ENCODE data around the gene NCAM2.

Gene NCAM2

DNA sequence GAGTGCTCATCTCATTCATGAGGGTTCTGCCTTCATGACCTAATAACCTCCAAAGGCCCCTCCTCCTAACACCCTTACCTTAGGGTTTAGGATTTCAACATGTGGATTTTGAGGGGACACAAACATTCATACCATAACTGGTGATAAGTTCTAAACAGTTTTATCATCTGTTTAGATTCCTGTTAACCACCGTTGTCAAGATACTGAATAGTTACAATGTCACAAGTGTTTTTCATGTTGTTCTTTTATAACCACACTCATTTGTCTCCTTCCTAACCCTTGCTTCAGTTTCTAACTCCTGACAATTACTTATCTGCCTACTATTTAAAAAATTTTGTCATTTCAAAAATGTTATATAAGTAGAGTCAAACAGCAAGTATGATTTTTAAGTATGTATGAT is 86.0 kb downstream of the NCAM2 start:
- H3K9ac ChIP-seq (ENCODE audit: low read length in 5 of 5): no peak overlapping the region
- H3K4me3 ChIP-seq (ENCODE audit: low read depth in 1 of 5, low read length in 5 of 5): no peak overlapping the region
- H3K4me1 ChIP-seq (ENCODE audit: control insufficient read depth in 5 of 5, insufficient read depth in 5 of 5, low read length in 5 of 5): no peaks in the 10 kb centered on the region
- no peaks in the 10 kb centered on the region for H3K9me3 ChIP-seq (ENCODE audit: control insufficient read depth in 5 of 5, low read length in 5 of 5)
- no peak overlapping the region for H3K27ac ChIP-seq (ENCODE audit: low read depth, low read length)
- H3K36me3 ChIP-seq (ENCODE audit: control insufficient read depth in 5 of 5, insufficient read depth in 5 of 5, low read length in 5 of 5): no peaks in the 10 kb centered on the region
- no peaks in the 10 kb centered on the region for H3K27me3 ChIP-seq (ENCODE audit: control insufficient read depth in 5 of 5, insufficient read depth in 4 of 5, low read length in 5 of 5)

DNA sequence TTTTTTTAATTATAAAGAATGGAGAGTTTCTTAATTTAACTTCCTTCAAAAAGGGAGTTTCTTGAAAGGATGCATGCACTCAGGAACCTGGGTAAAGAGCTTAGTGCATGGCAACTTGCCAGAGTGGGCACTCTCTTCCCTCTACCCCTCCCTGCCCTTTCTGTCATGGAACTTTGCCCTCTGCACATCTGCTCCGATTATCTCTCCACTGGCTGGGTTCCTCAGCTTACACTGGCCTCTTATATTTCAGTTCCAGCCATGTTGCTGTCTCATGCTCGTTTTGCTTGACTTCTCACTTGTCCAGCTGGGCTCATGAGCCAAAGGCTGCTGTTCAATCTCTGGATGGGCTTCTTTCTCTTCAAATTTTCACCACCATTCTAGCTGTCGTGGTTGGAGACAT is 87.0 kb downstream of the NCAM2 start:
- no peaks in the 10 kb centered on the region for H3K27me3 ChIP-seq (ENCODE audit: control insufficient read depth in 5 of 5, insufficient read depth in 4 of 5, low read length in 5 of 5)
- no peak overlapping the region for H3K9ac ChIP-seq (ENCODE audit: low read length in 5 of 5)
- H3K4me3 ChIP-seq (ENCODE audit: low read depth in 1 of 5, low read length in 5 of 5): no peak overlapping the region
- H3K27ac ChIP-seq (ENCODE audit: low read depth, low read length): no peak overlapping the region
- no peaks in the 10 kb centered on the region for H3K9me3 ChIP-seq (ENCODE audit: control insufficient read depth in 5 of 5, low read length in 5 of 5)
- no peaks in the 10 kb centered on the region for H3K4me1 ChIP-seq (ENCODE audit: control insufficient read depth in 5 of 5, insufficient read depth in 5 of 5, low read length in 5 of 5)
- no peaks in the 10 kb centered on the region for H3K36me3 ChIP-seq (ENCODE audit: control insufficient read depth in 5 of 5, insufficient read depth in 5 of 5, low read length in 5 of 5)

DNA sequence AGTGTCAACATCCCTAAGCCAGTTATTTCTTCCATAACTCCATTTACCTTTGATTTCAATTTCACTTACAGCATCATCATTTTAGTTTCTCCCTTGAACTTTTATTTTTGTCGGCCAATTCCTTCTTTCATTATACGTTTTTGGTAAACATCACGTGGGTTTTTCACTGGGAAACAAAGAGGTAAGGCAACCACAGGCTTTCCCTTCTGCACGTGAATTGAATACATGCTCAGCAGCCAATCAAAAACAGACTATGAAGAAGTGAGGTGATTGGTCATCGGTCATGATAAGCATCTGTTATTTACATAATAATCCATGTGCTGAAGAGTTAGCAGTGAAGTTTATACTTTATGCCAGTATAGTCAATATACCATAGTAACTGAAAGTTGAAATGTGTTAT is 98.7 kb downstream of the NCAM2 start:
- no peak overlapping the region for H3K27ac ChIP-seq (ENCODE audit: low read depth, low read length)

DNA sequence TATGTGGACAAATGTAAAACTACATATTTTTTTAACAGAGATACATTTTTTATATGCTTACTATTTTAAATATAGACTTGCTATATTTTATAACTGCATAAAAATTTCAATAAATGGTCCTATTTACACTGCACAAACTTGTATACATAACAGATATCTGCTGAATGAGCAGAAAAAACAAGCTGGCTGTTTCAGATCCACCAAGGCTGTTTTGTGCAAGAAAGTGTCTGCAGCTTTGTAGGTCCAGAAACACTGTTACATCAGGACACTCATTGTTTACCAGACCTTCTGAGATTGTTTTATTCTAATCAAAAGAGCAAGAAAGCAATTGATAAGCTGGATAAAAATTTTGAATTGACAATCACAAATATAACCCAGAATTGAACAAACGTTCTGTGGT is 99.3 kb downstream of the NCAM2 start:
- Histone ChIP-seq H3K27me3 (ENCODE audit: control insufficient read depth in 5 of 5, insufficient read depth in 4 of 5, low read length in 5 of 5) (no peaks in the 10 kb centered on the region), H3K27ac (ENCODE audit: low read depth, low read length) (no peak overlapping the region), H3K4me1 (ENCODE audit: control insufficient read depth in 5 of 5, insufficient read depth in 5 of 5, low read length in 5 of 5) (no peaks in the 10 kb centered on the region), H3K4me3 (ENCODE audit: low read depth in 1 of 5, low read length in 5 of 5) (no peak overlapping the region), H3K9me3 (ENCODE audit: control insufficient read depth in 5 of 5, low read length in 5 of 5) (no peaks in the 10 kb centered on the region), H3K9ac (ENCODE audit: low read length in 5 of 5) (no peak overlapping the region), H3K36me3 (ENCODE audit: control insufficient read depth in 5 of 5, insufficient read depth in 5 of 5, low read length in 5 of 5) (no peaks in the 10 kb centered on the region)

More for the DNA sequence above, 98.7 kb downstream of the NCAM2 start:
- no peaks in the 10 kb centered on the region for H3K4me1 ChIP-seq (ENCODE audit: control insufficient read depth in 5 of 5, insufficient read depth in 5 of 5, low read length in 5 of 5)
- H3K9me3 ChIP-seq (ENCODE audit: control insufficient read depth in 5 of 5, low read length in 5 of 5): no peaks in the 10 kb centered on the region
- no peak overlapping the region for H3K4me3 ChIP-seq (ENCODE audit: low read depth in 1 of 5, low read length in 5 of 5)
- H3K27me3 ChIP-seq (ENCODE audit: control insufficient read depth in 5 of 5, insufficient read depth in 4 of 5, low read length in 5 of 5): no peaks in the 10 kb centered on the region
- no peak overlapping the region for H3K9ac ChIP-seq (ENCODE audit: low read length in 5 of 5)
- no peaks in the 10 kb centered on the region for H3K36me3 ChIP-seq (ENCODE audit: control insufficient read depth in 5 of 5, insufficient read depth in 5 of 5, low read length in 5 of 5)

DNA sequence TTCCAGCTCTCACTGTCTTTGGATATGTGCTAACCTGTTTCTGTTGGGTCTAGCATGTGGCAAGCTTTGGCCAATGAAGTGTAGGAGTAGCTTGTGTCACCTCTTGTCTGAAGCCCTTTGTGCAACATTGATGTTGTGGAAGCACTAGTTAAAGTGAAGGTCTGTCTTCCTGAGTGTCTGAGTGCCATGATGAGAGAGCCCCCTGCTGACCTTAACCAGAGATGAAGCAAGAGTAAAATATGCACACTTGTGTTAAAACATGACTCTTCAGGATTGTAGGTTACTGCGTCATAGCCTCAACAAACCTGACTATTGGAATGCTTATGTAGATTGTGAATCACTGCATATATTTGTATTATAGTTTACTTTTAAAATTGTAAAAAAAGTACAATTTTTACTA is 103.7 kb downstream of the NCAM2 start:
- Histone ChIP-seq H3K27ac (ENCODE audit: low read depth, low read length) (no peak overlapping the region), H3K27me3 (ENCODE audit: control insufficient read depth in 5 of 5, insufficient read depth in 4 of 5, low read length in 5 of 5) (no peaks in the 10 kb centered on the region), H3K36me3 (ENCODE audit: control insufficient read depth in 5 of 5, insufficient read depth in 5 of 5, low read length in 5 of 5) (no peaks in the 10 kb centered on the region), H3K4me1 (ENCODE audit: control insufficient read depth in 5 of 5, insufficient read depth in 5 of 5, low read length in 5 of 5) (no peaks in the 10 kb centered on the region), H3K9me3 (ENCODE audit: control insufficient read depth in 5 of 5, low read length in 5 of 5) (no peaks in the 10 kb centered on the region), H3K9ac (ENCODE audit: low read length in 5 of 5) (no peak overlapping the region), H3K4me3 (ENCODE audit: low read depth in 1 of 5, low read length in 5 of 5) (no peak overlapping the region)

DNA sequence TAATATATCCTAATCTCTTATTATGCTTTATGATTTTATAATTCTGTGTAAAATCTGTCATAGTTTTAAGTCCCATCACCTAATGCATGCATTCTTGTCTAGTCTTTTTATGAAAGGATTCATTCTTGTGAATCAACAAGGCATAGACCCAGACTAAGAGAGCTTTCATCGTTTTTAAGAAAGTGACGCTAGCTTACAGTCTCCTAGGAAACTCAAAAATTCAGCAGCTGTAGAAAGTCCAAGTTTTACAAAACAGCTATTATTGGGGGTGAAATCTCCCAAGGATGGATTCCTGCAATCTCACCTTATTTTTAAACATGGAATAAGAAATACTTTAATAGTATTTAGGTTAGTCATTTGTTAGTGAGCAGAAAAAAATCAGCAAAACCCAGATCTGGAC is 104.7 kb downstream of the NCAM2 start:
- Histone ChIP-seq H3K36me3 (ENCODE audit: control insufficient read depth in 5 of 5, insufficient read depth in 5 of 5, low read length in 5 of 5) (no peaks in the 10 kb centered on the region), H3K27ac (ENCODE audit: low read depth, low read length) (no peak overlapping the region), H3K9me3 (ENCODE audit: control insufficient read depth in 5 of 5, low read length in 5 of 5) (no peaks in the 10 kb centered on the region), H3K27me3 (ENCODE audit: control insufficient read depth in 5 of 5, insufficient read depth in 4 of 5, low read length in 5 of 5) (no peaks in the 10 kb centered on the region), H3K4me3 (ENCODE audit: low read depth in 1 of 5, low read length in 5 of 5) (no peak overlapping the region), H3K4me1 (ENCODE audit: control insufficient read depth in 5 of 5, insufficient read depth in 5 of 5, low read length in 5 of 5) (no peaks in the 10 kb centered on the region), H3K9ac (ENCODE audit: low read length in 5 of 5) (no peak overlapping the region)

DNA sequence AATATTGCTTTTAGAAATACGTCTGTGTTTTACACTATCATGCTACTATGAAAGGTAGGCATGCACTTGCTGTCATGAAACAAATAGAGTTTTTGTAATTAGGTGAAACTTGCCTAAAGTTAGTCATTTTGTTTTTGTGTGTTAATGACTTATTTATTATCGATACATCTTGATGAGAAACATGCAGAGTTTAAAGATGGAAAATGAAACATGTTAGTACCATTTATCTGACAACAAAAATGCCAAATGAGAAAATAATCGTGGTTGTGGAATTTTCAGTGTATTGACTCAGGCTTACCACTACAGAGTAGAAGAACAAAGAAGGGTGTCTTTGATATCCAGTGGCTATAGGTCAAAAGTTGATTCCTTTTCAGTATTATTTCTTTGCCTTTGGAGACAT is 105.5 kb downstream of the NCAM2 start:
- Histone ChIP-seq H3K9me3 (ENCODE audit: control insufficient read depth in 5 of 5, low read length in 5 of 5) (no peaks in the 10 kb centered on the region), H3K27ac (ENCODE audit: low read depth, low read length) (no peak overlapping the region)

DNA sequence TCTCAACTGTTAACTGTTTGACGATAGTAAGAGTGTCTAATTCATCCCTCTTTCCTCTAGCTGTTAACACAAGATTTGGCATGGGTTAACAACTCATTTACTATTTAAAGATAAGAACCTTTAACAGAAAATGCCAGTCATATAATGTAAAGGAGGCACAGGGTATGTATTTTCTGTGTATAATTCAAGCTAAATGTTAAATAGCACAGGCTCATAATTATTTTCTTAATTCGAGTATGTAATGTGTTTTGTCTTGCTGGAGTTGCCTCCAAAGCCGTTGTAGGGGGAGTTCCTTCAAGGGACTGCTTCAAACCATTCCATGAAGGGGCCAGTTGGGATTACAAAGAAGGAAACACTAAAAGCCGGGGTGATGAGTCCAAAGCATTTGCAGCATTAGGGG is 111.5 kb downstream of the NCAM2 start:
- Histone ChIP-seq H3K27me3 (ENCODE audit: control insufficient read depth in 5 of 5, insufficient read depth in 4 of 5, low read length in 5 of 5) (no peaks in the 10 kb centered on the region), H3K27ac (ENCODE audit: low read depth, low read length) (no peak overlapping the region), H3K36me3 (ENCODE audit: control insufficient read depth in 5 of 5, insufficient read depth in 5 of 5, low read length in 5 of 5) (no peaks in the 10 kb centered on the region), H3K4me3 (ENCODE audit: low read depth in 1 of 5, low read length in 5 of 5) (no peak overlapping the region), H3K9me3 (ENCODE audit: control insufficient read depth in 5 of 5, low read length in 5 of 5) (no peaks in the 10 kb centered on the region), H3K9ac (ENCODE audit: low read length in 5 of 5) (no peak overlapping the region), H3K4me1 (ENCODE audit: control insufficient read depth in 5 of 5, insufficient read depth in 5 of 5, low read length in 5 of 5) (no peaks in the 10 kb centered on the region)

More for the DNA sequence above, 105.5 kb downstream of the NCAM2 start:
- Histone ChIP-seq H3K4me1 (ENCODE audit: control insufficient read depth in 5 of 5, insufficient read depth in 5 of 5, low read length in 5 of 5) (no peaks in the 10 kb centered on the region), H3K27me3 (ENCODE audit: control insufficient read depth in 5 of 5, insufficient read depth in 4 of 5, low read length in 5 of 5) (no peaks in the 10 kb centered on the region), H3K4me3 (ENCODE audit: low read depth in 1 of 5, low read length in 5 of 5) (no peak overlapping the region), H3K9ac (ENCODE audit: low read length in 5 of 5) (no peak overlapping the region), H3K36me3 (ENCODE audit: control insufficient read depth in 5 of 5, insufficient read depth in 5 of 5, low read length in 5 of 5) (no peaks in the 10 kb centered on the region)

DNA sequence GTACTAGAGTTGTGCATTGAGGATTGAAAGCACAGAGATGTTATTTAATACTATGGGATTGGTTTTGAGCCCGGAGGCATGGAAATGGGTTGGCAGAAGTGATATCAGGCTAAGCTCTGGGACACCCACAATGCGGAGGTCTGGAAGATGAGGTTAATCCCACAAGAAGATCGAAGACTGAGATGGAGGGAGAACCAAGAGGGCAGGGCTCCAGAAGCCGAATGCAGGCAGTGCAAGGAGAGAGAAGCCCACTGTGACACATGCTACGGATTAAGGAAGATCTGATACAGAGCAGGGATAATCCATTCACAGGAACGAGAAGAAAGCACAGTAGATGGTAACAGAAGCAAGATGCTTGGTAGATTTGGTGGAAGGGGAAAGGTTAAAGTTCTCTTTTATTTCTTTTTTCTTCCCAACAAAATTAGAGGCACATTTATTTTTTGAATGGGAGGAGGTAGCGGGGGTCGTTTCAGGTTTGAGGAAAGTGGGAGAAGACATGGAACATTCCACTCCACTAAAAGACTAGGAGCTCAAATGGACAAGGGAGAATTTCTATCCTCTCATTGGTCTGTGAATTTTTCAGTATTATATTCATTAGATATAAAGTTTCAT is 113.2 kb downstream of the NCAM2 start:
- Histone ChIP-seq H3K4me1 (ENCODE audit: control insufficient read depth in 5 of 5, insufficient read depth in 5 of 5, low read length in 5 of 5) (no peaks in the 10 kb centered on the region), H3K27me3 (ENCODE audit: control insufficient read depth in 5 of 5, insufficient read depth in 4 of 5, low read length in 5 of 5) (no peaks in the 10 kb centered on the region), H3K36me3 (ENCODE audit: control insufficient read depth in 5 of 5, insufficient read depth in 5 of 5, low read length in 5 of 5) (no peaks in the 10 kb centered on the region), H3K9ac (ENCODE audit: low read length in 5 of 5) (no peak overlapping the region), H3K9me3 (ENCODE audit: control insufficient read depth in 5 of 5, low read length in 5 of 5) (no peaks in the 10 kb centered on the region), H3K27ac (ENCODE audit: low read depth, low read length) (no peak overlapping the region), H3K4me3 (ENCODE audit: low read depth in 1 of 5, low read length in 5 of 5) (no peak overlapping the region)

DNA sequence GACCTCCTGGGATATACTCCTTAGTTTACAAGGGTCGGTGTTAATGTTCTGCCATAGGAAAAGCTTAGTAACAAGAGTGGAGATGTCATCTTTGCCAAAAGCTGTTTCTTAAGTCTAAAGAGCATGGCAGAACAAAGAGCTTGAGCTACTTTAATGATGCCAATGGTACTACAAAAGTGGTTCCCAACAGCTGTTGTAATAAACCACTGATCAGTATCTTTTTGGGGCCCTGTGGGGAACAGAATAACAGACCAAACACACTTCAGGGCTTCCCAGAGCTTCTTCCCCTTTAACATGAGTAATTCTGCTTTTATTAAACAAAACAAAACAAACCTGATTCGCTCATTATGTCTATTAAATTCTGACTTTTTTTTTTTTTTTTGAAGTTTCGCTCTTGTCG is 116.3 kb downstream of the NCAM2 start:
- H3K4me1 ChIP-seq (ENCODE audit: control insufficient read depth in 5 of 5, insufficient read depth in 5 of 5, low read length in 5 of 5): no peaks in the 10 kb centered on the region
- no peak overlapping the region for H3K4me3 ChIP-seq (ENCODE audit: low read depth in 1 of 5, low read length in 5 of 5)
- H3K27ac ChIP-seq (ENCODE audit: low read depth, low read length): no peak overlapping the region
- H3K27me3 ChIP-seq (ENCODE audit: control insufficient read depth in 5 of 5, insufficient read depth in 4 of 5, low read length in 5 of 5): no peaks in the 10 kb centered on the region
- no peaks in the 10 kb centered on the region for H3K36me3 ChIP-seq (ENCODE audit: control insufficient read depth in 5 of 5, insufficient read depth in 5 of 5, low read length in 5 of 5)
- H3K9me3 ChIP-seq (ENCODE audit: control insufficient read depth in 5 of 5, low read length in 5 of 5): no peaks in the 10 kb centered on the region
- H3K9ac ChIP-seq (ENCODE audit: low read length in 5 of 5): no peak overlapping the region

DNA sequence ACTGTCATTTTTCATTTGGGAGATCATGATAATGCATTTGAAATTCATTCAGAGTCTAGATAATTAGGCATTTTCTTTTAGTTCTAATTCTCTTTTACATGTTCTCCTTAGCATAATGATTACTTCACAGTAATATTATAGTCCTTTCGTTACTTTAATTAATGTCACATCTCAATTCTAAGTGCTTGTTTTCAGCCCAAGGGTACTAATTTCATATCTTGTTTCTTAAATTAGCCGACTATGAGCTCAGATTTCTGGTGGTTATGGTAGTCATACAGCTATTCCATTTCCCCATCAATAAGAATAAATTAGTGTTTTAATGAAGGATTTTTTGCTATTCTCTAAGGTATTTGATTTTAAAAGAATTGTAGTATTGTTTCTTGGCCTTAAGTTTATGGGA is 120.9 kb downstream of the NCAM2 start:
- Histone ChIP-seq H3K9ac (ENCODE audit: low read length in 5 of 5) (no peak overlapping the region), H3K9me3 (ENCODE audit: control insufficient read depth in 5 of 5, low read length in 5 of 5) (no peaks in the 10 kb centered on the region), H3K4me3 (ENCODE audit: low read depth in 1 of 5, low read length in 5 of 5) (no peak overlapping the region), H3K36me3 (ENCODE audit: control insufficient read depth in 5 of 5, insufficient read depth in 5 of 5, low read length in 5 of 5) (no peaks in the 10 kb centered on the region), H3K4me1 (ENCODE audit: control insufficient read depth in 5 of 5, insufficient read depth in 5 of 5, low read length in 5 of 5) (no peaks in the 10 kb centered on the region), H3K27ac (ENCODE audit: low read depth, low read length) (no peak overlapping the region), H3K27me3 (ENCODE audit: control insufficient read depth in 5 of 5, insufficient read depth in 4 of 5, low read length in 5 of 5) (no peaks in the 10 kb centered on the region)
